Stimulated activated CD4-positive, alpha-beta T cell treated with anti-CD3 and anti-CD28 coated beads, Interleukin-15, amount 100 ng/mL, for 48 hours (primary cell): Measurements from ENCODE around the gene SH2D3A.
"Not testable (repeated sequence)": the region's sequence is repeated elsewhere in the genome, so short reads cannot be mapped to it uniquely, and the experiment has no call there.

Experiments used
- DNase-seq, 2 donors: peaks; one replicate each; pipeline ENCODE4 v3.0.0-alpha.2; 2020; ENCODE audit warnings: low read depth in 2 of 2

Gene SH2D3A

DNA sequence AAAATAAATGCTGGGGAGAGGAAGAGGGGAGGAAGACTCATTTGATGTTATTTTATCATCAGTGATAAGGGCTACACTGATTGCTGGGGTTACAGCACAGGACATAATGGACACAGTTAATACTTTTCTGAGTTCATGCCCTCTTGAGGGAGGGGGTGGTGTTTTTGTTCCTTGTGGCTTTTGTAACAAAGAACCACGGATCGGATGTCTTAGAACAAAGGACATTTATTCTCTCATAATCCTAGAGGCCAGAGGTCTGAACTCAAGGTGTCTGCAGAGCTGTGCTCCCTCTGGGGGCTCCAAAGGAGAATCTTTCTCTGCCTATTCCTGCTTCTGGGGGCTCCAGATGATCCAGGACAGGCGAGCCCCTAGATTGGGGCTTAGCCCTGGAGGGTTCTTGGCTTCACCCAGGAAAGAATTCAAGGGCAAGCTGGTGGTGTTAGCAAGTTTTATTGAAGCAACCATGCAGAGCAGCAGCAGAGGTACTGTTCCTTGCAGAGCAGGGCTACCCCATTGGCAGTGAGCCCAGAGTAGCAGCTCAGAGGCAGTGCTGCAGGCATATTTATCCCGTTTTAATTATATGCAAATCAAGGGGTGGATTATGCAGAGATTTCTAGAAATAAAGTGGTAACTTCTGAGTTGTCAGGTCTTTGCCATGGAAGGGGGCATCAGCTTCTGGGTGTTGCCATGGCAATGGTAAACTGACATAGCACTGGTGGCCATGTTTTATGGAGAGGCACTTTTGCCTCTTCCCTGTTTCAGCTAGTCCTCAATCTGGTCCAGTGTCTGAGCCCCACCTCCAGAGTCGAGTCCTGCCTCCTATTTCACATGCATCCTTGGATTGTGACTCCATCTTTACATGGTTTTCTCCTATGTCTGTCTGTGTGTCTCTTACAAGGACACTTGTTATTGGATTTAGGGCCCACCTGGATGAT is 23.2 kb upstream of the SH2D3A start:
- no peak for DNase-seq

DNA sequence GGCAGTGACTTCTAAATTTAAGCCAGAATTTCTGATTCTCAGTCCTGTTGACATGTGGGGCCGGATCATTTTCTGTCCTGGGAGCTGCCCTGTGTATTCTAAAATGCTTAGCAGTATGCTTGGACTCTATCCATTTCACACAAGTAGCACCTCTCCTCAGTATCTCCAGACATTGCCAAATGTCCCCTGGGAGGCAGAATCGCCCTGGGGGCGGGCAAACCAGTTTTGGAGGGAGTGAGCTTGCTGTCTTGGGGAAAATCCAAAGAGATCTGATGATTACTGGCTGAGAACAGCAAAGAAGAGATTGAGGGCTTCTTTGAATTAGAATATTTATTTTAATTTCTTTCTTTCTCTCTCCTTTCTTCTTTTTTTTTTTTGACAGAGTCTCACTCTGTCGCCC is 21.7 kb upstream of the SH2D3A start:
- no peak for DNase-seq

DNA sequence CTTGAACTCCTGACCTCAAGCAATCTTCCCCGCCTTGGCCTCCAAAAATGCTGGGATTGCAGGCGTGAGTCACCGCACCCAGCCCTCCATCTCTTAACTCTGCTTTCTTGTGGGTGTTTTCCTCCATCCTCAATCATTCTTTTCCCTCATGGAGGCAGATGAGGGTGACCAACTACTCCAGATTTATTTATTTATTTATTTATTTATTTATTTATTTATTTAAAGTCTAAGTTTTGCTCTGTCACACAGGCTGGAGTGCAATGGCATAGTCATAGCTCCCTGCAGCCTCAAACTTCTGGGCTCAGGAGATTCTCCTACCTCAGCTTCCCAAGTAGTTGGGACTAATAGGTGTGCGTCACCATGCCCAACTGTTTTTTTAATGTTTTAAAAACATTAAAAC is 20.2 kb upstream of the SH2D3A start:
- no peak for DNase-seq

DNA sequence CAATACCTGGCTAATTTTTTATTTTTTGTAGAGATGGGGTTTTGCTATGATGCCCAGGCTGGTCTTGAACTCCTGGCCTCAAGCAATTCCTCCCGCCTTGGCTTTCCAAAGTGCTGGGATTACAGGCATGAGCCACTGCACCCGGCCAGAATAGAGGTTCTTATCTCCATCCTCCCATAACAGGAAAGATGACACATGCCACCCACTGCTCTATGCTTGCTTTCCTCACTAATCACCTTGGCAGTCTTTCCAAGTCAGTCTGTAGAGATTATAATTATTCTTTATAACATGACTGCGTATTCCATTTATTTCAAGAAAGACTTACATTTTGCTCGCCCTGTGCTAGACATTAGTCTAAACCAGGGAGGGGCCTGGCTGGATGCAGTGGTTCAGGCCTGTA is 12.0 kb upstream of the SH2D3A start:
- DNase-seq, result no peak

DNA sequence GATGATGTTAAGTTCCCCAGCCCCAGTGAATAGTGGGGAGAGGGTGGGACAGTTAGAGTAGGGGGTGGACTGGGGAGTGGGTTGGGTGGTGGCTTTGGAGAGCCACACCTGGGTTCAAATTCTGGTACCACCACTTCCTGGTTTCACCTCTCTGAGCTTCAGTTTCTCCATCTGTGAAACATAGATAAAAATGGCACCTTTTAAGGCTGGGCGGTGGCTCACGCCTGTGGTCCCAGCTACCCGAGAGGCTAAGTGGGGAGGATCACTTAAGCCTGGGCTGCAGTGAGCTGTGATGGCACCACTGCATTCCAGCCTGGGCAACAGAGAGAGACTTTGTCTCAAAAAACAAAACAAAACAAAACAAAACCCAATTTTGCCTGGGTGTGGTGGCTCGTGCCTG is 11.2 kb upstream of the SH2D3A start:
- no peak for DNase-seq

DNA sequence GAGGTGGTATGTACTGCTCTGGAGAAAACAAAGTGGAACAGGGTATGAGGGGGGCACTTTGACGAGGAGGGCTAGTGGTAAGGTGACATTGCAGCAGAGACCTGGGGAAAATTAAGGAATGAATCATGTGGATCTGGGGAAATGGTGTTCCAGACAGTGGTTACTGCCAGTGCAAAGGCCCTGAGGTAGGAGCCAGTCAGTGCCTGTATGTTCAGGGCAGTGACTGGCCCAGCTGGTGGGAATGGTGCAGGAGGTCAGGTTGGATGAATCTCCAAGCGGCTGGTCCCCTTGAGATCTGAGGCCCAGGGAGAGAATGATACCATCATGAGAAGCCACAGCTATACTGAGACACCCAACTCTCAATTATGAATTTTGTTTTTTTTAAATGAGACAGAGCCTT is 10.2 kb upstream of the SH2D3A start:
- DNase-seq, result no peak

DNA sequence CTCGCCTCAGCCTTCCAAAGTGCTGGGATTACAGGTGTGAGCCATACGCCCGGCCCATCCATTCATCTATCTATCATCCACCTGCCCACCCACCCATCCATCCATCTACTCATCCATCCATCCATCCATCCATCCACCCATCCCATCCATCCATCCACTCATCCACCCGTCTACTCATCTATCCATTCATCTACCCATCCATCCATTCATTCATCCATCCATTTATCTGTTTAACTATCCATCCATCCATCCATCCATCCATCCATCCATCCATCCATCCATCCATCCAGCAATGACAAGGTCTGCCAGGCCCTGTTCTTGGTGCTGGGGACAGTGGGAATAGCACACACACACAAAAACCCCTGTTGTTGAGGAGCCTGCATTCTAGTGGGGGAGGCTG is 9.8 kb upstream of the SH2D3A start:
- DNase-seq, result no peak

DNA sequence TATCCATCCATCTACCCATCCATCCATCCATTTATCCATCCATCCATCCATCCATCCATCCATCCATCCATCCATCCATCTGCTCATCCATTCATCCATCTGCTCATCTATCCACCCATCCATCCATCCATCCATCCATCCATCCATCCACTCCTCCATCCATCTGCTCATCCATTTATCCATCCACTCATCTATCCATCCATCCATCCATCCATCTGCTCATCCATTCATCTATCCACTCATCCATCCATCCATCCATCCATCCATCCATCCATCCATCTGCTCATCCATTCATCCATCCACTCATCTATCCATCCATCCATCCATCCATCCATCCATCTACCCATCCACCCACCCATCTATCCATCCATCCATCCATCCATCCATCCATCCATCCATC is 8.8 kb upstream of the SH2D3A start:
- not testable (repeated sequence) for DNase-seq

DNA sequence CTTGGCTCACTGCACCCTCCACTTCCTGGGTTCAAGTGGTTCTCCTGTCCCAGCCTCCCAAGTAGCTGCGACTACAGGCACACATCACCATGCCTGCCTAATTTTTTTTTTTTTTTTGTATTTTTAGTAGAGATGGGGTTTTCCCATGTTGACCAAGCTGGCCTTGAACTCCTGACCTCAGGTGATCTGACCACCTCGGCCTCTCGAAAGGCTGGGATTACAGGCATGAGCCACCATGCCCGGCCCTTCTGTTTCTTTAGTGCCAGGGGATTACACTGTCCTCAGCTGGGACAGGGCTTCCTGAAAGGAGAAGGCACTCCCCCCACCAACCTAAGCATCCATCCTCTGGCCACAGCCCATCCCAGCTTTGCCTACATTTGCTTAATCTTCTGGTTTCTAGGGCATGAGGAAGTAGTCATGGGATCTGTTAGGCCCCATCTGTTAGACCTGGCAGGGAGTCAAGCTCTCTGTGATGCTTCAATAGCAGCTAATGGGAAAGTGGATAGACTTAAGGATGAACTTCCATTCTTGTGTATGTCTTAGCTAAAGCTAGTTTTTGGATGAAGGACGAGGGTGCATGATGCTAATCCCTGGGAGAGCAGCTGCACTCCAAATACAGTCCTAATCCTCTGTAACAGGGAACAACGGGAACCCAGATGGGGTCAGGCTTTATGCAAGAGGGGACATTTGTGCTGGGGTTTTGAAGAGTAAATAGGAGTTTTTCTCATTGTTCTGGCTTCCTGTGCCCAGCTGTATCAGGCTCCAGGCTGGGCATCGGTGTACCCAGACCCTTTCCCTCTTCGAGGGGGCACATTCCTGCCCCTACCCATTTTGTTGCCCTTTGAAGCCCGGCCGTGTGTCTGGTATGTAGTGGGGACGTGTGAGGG is 7.8 kb upstream of the SH2D3A start:
- no peak for DNase-seq

DNA sequence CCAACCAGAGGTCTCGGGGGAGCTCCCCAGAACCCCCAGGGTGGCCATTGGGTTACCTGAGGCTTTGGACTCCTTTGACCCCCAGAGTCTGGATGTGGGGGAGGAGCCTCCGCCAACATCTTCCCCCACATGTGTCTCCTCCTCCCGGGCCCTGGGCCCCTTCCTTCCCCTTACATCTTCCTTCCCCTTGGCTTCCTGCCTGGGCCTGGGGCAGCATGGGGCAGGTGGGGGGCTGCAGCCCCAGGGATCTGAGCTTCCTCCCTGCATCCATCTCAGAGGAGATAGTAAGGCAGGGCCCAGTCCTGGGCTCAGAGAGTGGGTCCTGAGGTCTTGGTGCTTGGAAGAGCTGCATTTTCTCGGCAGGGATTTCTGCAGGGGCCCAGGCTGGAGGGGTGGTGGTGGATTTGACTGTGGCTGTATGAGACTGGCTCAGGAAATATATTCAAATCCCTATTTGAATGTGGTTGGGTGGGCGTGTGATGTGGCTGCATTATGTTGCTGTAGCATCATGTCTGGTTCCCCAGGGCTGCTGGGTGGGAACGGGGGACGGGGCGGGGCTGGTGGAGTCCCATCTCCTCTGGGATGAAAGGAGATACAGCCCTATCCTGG is 6.2 kb upstream of the SH2D3A start:
- DNase-seq, result peak; percentile 53 to 57

DNA sequence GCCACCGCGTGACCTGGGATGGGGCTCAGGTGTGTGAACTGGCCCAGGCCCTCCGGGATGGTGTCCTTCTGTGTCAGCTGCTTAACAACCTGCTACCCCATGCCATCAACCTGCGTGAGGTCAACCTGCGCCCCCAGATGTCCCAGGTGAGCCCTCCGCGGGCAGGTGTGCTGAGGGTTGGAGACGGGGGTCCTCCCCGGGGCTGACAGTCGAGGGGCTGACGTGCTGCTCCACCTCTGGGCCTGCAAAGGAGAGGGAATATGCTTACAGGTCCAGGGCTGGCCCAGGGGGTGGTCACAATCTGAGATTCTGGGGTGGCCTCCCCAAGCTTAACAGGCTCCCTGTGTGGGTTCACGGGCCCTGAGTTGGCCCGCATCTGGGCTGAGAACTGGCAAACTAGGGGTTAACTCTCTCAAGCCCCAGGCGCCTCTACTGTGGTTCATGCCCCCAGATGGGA is 5.7 kb upstream of the SH2D3A start:
- no peak for DNase-seq

DNA sequence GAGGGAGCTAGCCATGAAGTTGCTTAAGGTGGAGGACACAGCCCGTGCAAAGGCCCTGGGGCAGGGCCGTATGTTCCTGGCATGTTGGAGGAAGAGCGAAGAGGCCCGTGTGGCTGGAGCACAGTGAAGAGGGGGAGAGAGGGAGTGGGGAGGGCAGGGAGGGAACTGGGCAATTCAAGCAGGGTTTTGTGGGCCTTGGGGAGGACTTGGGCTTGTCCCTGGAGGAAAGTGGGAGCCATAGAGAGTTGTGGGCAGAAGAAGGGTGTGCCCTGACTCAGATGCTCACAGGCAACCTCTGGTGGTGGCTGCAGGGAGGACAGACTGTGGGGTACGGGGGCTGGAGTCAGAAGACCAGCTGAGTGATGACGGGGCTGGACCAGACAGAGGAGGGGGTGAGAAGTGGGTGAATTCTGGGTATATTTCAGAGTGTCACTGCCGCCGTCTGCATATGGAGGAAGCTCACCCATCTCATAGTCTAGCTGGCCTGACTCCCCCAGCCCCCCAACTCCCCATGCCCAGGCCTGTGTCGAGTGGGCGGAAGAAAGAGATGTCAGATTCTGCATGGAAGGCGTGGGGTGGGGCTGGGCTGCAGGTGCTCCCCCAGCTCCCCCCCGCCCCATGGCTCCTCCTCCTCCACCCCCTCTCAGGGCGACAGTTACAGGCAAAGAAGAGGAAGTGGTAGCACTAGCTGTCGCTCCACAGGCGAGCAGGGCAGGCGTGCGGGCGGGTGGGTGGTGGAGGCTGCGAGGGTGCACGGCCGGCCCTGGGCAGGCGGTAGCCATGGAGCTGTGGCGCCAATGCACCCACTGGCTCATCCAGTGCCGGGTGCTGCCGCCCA is 5.0 kb upstream of the SH2D3A start, which contains the start of gene VAV1:
VAV1 (plus strand) TSS at position 681 of the 838 bp plus-strand sequence; CDS start at position 781, 100 bp downstream.
- peak; percentile 67 to 75 for DNase-seq

DNA sequence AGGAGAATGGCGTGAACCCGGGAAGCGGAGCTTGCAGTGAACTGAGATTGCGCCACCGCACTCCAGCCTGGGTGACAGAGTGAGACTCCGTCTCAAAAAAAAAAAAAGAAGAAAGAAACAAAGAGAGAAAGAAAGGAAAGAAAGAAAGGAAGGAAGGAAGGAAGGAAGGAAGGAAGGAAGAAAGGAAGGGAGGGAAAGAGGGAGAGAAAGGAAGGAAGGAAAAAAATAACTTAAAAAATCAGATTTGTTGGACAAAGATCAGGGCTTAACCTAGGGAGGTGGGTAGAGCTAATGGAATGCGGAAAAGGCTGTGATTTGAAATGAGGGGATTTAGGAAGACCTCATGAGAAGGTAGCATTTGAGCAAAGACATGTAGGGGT is 4.4 kb upstream of the SH2D3A start:
- not testable (repeated sequence) for DNase-seq

DNA sequence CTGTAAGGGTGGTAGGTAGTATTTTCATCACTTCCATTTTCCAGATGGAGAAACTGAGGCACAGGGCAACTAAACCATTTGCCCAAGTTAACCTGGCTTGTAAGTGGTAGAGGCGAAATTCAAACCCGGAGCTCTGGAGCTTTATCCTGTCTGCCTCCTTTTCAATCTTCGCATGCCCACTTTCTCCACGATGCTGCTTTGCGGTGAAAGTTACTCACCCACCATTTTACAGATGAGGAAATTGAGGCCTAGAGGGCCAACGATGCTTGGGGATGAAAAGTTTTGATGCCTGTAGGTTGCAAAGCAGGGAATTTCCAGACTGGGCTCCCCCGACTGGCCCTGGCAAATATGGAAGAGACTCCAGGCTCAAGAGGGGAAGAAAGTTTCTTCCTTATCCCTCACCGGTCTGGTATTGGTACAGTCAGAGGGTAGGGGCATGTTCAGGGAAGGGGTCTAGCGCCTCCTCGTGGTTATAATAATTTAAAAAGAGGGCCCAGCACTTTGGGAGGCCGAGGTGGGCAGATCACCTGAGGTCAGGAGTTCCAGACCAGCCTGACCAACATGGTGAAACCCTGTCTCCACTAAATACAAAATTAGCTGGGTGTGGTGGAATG is 1.9 kb upstream of the SH2D3A start:
- DNase-seq, result no peak

DNA sequence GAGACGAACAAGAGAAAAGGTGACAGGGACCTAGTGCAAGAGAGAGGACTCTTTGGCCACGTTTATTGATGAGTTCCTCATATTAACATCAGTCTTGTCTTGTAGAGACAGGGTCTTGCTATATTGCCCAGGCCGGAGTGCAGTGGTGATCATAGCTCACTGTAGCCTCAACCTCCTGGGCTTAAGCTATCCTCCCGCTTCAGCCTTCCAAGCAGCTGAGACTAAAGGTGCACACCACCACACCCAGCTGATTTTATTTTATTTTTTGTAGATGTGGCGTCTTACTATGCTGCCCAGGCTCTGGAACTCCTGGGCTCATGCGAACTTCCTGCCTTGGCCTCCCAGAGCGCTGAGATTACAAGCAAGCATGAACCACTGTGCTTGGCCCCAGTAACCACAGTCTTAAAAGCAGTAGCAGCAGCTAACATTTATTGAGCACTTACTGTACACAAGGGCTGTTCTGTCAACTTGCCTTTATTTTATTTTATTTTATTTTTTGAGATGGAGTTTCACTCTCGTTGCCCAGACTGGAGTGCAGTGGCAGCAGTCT is 1.1 kb upstream of the SH2D3A start:
- DNase-seq, result no peak

DNA sequence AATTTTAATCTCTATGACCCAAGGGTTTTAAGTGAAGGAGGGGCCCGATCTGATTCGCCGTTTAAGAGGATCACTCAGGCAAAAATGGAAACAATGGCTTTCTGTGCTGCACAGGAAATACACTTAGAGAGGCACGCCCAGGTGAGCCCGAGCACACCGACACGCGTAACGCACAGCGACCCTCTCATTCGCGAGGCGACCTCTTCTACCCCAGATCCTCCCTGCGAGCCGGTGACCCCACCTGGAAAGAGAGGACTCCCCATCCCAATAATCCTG is 216 bp downstream of the SH2D3A start:
- no peak for DNase-seq

DNA sequence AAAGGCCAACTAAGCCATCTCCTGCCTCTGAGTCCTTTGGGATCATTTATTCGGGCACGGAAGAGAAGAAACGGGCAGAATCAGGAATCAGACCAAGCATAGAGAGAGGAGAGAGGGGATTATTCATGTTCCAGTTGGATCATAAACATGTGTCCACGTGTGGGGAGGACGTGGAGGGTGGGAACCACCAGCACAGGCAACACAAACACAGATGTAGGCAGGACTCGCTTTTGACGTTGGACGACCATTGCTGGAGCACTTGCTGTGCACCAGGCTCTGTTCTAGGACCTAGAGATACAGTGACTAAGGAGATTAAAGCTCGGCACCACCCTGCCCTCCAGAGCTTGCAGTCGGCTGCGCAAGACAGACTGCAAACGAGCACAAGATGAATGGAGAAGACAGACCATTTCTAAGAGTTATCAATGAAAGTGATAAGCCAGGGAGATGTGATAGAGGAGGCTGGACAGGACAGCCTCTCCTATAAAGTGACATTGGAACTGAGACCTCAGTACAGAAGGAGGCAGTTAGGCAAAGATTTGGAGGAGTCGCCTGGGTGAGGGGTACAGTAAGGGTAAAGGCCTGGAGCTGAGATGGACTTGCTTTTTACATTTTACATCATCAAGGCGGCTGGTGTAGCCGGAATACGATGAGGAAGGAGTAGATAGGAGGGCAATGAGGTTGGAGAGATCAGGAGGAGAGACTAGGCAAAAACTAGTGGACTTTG is 716 bp downstream of the SH2D3A start:
- no peak for DNase-seq

DNA sequence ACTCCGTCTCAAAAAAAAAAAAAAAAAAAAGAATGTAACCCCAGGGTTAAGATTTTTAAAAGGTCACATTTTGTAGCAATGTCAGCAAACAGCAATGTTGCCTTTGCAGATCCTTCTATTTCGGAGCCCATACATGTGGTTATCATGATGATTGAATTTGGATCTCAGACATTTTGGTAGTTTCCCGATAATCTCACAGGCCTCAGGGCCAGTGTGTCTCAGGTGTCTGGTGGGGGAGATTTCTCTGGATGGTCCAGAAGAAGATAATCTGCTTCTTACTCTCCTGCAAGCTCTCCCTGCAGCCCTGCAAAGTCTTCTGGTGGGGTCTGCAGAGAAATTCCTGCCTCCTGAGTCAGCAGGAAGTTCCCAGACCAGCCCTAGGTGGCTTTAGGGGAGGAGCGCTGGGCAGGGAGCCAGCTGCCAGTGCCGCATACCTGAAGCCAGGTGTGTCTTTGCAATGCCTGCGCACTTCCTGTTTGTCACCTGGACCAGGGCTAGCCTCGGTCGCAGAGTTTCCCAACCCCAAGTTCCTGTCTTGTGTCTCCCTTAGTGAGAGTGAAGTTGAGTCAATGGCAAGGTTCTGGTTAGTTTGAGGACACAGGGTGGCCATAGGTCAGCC is 1.4 kb downstream of the SH2D3A start:
- DNase-seq, result no peak

DNA sequence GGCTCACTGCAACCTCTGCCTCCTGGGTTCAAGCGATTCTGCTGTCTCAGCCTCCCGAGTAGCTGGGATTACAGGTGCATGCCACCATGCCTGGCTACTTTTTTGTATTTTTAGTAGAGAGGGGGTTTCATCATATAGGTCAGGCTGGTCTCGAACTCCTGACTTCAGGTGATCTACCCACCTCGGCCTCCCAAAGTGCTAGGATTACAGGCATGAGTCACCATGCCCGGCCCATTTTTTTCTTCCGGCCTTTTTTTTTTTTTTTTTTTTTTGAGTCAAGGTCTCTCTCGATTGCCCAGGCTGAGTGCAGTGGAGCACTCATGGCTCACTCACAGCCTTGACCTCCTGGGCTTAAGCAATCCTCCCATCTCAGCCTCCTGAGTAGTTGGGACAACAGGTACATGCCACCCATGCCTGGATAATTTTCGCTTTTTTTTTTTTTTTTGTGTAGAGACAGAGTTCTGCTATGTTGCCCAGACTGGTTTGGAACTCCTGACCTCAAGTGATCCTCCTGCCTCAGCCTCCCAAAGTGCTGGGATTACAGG is 4.9 kb downstream of the SH2D3A start:
- not testable (repeated sequence) for DNase-seq
